GM19324 (cell line): ENCODE results near the gene ELP4.
A peak's percentile ranks its signal among the peaks of the same experiment; 100 is the strongest.
"Not testable (repeated sequence)": the region's sequence is repeated elsewhere in the genome, so short reads cannot be mapped to it uniquely, and the experiment has no call there.

ENCODE experiments used
- ATAC-seq: cut with Tn5 transposase; IDR thresholded peaks from one replicate; pipeline ENCODE4 v1.9.1; 2021; ENCODE audit warnings: mild to moderate bottlenecking, moderate library complexity; ENCODE audit not compliant: unreplicated experiment, low FRiP score

ELP4 gene, protein sequence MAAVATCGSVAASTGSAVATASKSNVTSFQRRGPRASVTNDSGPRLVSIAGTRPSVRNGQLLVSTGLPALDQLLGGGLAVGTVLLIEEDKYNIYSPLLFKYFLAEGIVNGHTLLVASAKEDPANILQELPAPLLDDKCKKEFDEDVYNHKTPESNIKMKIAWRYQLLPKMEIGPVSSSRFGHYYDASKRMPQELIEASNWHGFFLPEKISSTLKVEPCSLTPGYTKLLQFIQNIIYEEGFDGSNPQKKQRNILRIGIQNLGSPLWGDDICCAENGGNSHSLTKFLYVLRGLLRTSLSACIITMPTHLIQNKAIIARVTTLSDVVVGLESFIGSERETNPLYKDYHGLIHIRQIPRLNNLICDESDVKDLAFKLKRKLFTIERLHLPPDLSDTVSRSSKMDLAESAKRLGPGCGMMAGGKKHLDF

GRCh38 chr11:31509429-31510345, at the start of gene ELP4, which contains the start of gene IMMP1L:
TSS of gene ELP4 (plus strand) at chr11:31509767. CDS start at chr11:31509785, 18 bp downstream.
TSS of gene IMMP1L (minus strand) at chr11:31509622. CDS start at chr11:31463276, 46,346 bp downstream.
- peak; percentile 100 for ATAC-seq

DNA sequence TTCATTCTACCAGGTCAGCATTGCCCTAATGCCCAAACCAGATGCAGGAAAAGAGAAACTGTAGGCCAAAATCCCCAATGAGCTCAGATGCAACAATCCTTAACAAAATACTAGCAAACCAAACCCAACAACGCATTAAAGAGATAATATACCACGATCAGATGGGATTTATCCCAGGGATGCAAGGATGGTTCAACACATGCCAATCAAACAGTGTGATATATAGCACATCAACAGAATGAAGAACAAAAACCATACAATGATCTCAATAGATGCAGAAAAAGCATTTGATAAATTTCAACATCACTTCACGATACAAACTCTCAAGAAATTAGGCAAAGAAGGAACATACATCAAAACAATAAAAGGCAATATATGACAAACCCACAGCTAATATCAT, 45.1 kb upstream of the ELP4 start:
- ATAC-seq, result no peak

- no peak for ATAC-seq
Observed at GRCh38 chr11:31474083-31474482, 35.5 kb upstream of the ELP4 start.

GRCh38 chr11:31477528-31478222, 31.9 kb upstream of the ELP4 start:
- no peak for ATAC-seq

DNA sequence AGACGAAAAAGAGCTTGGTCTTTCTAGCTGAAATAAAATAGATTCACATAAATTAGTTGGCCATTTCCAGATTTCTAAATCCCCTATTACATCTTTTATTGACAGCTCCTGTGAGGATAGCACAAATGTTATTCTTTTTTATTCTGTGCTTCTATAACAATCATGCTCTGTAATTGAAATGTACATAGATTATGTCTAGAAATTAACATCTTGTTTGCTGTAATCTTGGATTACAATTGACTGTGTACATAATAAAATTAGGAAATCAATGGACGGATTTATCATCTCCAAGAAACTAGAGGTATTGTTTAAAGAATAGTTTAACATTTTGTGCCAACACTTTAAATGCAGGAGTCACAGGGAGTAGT, 31.4 kb upstream of the ELP4 start:
- ATAC-seq, result no peak

DNA sequence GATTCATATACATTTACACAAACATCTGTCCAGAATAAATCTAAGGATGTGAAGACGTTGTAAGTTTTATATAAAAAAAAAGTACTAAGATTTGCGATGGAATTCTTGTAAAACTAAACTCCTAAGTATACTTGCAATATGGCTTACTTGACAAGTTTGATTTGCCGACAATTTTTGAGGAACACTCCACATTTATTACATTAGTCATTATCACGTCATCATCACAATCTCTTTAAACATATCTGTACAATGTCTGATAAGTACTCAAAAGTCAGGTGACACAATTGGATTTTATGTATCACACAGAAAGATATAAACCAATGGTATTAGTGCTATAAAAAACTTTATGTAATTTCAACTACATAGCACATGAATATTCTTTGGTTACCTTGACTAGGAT, 30.5 kb upstream of the ELP4 start:
- no peak for ATAC-seq

- no peak for ATAC-seq
Observed at GRCh38 chr11:31480930-31481329, 28.6 kb upstream of the ELP4 start.

DNA sequence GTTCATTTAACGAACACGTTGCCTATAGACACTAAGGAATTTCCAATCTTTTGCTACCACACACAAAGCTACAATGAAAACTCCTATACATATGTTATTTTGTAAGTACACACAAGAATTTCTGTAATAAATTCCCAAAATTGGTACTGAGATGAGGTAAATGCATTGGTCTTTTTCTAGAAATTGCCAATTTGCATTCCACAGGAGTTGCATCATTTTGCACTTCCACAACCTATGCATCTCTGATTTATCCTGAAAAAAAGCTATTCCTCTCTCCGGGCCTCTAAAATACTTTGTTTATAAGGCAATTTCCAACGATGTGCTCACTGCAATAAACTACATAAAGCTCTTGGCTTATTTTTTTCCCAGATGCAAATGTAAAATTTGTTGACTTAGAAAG, 25.1 kb upstream of the ELP4 start:
- ATAC-seq, result no peak

GRCh38 chr11:31487848-31488247, 21.7 kb upstream of the ELP4 start:
- ATAC-seq, result no peak

GRCh38 chr11:31492320-31492913, 17.1 kb upstream of the ELP4 start:
- no peak for ATAC-seq

DNA sequence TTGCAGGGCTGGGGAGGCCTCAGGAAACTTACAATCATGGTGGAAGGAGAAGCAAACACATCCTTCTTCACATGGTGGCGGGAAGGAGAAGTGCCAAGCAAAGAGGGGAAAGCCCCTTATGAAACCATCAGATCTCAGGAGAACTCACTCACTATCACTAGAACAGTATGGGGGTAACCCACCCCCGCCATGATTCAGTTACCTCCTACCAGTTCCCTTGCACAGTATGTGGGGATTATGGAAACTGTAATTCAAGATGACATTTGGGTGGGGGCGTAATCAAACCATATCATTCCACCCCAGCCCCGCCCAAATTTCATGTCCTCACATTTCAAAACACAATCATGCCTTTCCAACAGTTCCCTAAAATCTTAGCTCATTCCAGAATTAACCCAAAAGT, 16.3 kb upstream of the ELP4 start:
- ATAC-seq, result no peak

- ATAC-seq, result not testable (repeated sequence)
Observed at GRCh38 chr11:31493762-31494161, 15.8 kb upstream of the ELP4 start.

GRCh38 chr11:31499576-31500178, 9.9 kb upstream of the ELP4 start:
- ATAC-seq, result no peak

DNA sequence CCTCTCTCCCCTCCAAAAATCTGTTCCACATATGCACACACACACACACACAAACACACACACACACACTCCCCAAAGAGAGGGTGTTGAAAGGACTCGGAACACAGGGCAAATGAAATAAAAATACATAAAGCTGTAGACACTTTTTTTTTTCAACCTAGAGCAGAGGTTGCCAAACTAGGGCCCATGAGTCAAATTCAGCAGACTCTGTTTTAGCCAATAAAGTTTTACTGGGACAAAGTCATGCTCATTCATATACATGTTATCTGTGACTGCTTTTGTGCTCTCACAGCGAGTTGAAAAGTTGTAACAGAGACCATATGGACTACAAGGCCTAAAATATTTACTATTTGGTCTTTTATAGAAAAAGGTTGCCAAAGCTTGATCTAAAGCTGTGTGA, 9.0 kb upstream of the ELP4 start:
- ATAC-seq, result no peak

DNA sequence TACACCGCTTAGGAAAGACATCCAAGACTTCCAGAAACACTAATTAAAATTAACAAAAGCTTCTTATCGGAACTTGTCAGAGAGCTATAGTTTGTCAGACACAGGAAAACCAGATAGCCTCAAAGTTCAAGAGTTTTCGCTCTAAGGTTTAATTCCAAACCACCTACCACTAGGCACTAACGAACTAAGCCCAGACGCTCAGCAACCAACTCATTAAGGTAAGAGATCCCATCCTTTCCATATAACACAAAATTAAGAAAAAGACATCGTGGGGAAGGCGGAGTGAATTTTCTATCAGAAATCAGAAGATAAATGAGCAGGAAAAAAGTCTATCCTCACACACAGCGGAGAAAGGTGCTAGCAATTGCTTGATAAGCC, 527 bp upstream of the ELP4 start:
- ATAC-seq, result peak; percentile 1

DNA sequence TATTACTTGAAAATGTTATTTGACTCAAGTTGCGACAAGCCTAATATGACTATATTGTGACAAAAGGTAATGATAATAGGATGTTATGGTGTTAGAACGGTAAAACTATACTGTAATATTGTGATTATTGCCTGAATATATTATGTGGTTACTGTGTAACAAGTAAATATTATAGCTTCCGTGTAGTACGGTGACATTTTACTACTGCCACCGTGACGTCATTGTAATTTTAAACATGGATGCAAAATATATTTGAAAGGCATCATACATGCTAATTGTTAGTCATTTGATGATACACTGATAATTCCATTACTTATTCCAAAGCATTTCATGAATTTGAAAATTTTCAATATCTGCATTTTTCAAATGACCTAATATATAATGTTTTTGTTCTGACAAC, 2.5 kb downstream of the ELP4 start:
- ATAC-seq, result no peak

DNA sequence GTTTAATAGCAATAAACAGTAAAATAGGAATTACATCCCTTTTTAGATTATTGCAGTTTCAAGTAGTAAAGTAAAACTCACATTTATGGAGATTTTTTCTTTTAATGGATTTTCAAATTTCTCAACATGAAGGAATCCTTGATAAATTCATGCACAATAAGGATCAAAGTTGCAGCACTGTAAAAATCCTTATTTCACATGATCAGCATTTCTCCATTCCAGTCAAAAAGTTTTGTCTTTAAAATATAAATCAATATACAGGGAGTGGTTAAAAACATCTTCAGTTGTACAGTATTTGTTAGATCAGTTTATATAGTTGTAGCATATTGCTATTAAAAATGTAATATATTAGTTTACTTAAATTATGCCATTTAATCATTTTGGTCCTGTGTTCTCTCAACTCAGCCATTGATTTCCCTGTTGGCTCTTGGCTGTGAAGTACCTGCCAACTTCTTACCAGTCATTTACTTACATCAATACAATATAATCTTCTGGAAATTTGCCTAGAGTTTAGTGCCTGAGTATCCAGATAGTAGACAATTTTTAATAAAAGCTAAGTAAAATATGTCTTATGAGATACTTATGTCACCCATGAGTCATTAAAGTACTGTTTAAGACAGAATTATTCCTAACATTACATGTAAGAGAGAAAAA, 12.1 kb downstream of the ELP4 start:
- no peak for ATAC-seq

DNA sequence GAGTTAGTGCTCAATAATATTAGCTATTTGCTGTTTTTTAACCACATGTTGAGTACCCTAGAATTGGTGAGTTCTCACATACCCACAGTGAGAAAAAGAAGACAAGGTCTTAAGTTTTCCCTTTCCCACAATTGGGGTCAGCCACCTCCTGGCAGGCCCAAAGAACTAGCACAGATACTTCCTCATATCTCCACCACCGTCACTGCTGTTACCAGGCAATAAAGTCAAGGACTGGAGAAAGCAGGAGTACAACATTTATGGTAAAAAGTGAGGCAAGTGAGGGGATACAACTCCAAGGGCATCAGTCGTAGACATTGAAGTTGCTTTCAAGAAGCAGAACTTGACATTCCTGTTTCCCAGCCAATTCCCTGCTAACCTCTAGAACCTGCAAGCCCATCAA, 19.6 kb downstream of the ELP4 start:
- ATAC-seq, result no peak

GRCh38 chr11:31529701-31530100, 20.1 kb downstream of the ELP4 start:
- no peak for ATAC-seq

DNA sequence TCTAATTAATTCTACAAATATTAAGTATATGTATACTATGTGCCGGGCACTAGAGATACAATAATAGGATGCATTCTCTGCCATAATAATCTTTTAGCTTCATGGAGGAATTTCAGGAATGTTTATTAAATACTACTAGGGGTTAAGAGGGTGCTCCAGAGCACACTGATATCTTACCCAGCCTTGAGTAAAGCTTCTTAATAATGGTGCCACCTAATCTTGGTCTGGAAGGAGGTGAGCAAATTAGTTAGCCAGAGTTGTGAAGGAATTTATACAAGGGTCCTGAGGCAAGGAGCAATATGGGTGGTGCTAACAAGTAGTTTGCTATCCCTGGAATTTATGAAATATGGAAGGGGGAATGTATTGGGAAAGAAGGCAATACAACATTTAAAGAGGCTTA, 21.7 kb downstream of the ELP4 start:
- ATAC-seq, result no peak
